ENCODE measurements around the gene CTU2. TPM values are rescaled to one million over a fixed set of nuclear protein-coding genes. Genes with fewer than 3 reads are reported as not detected.

The CTU2 gene
- polyA plus RNA-seq, 6 donors from 2014 or later: 9.8 to 16.8 (median 13.1) TPM

GRCh38 chr16:88672776-88673175 lies 33.5 kb upstream of the CTU2 start:
- Mint-ChIP-seq H3K4me1 (peaks cover 0 to 3% (median 2%) of the 10 kb centered on the region in 3 donors), H3K9me3 (no peaks in the 10 kb centered on the region), H3K27ac (no peak overlapping the region), H3K36me3 (no peaks in the 10 kb centered on the region), H3K4me3 (no peak overlapping the region), H3K27me3 (no peaks in the 10 kb centered on the region)
- no peak for DNase-seq
- ATAC-seq (ENCODE audit: low read depth in 2 of 2): no peak

- Mint-ChIP-seq H3K9me3 (no peaks in the 10 kb centered on the region), H3K4me3 (no peak overlapping the region), H3K36me3 (no peaks in the 10 kb centered on the region), H3K27me3 (no peaks in the 10 kb centered on the region), H3K4me1 (peaks cover 0 to 3% (median 2%) of the 10 kb centered on the region in 3 donors), H3K27ac (no peak overlapping the region)
- no peak for ATAC-seq (ENCODE audit: low read depth in 2 of 2)
- no peak for DNase-seq
These were observed 32.5 kb upstream of the CTU2 start for GRCh38 chr16:88673716-88674379.

- H3K36me3 Mint-ChIP-seq: no peaks in the 10 kb centered on the region
- ATAC-seq (ENCODE audit: low read depth in 2 of 2) (no peak), DNase-seq (no peak)
- peaks cover 10 to 15% (median 12%) of the 10 kb centered on the region in 3 donors for H3K4me1 Mint-ChIP-seq
- no peak overlapping the region for H3K27ac Mint-ChIP-seq
- no peak overlapping the region for H3K4me3 Mint-ChIP-seq
- no peaks in the 10 kb centered on the region for H3K9me3 Mint-ChIP-seq
- no peaks in the 10 kb centered on the region for H3K27me3 Mint-ChIP-seq
These were observed 29.6 kb upstream of the CTU2 start for GRCh38 chr16:88676502-88677242.

- H3K27ac Mint-ChIP-seq: no peak overlapping the region
- H3K4me3 Mint-ChIP-seq: no peak overlapping the region
- peaks cover 20 to 24% (median 23%) of the 10 kb centered on the region in 3 donors for H3K4me1 Mint-ChIP-seq
- DNase-seq (no peak), ATAC-seq (ENCODE audit: low read depth in 2 of 2) (no peak)
- H3K9me3 Mint-ChIP-seq: no peaks in the 10 kb centered on the region
- no peaks in the 10 kb centered on the region for H3K27me3 Mint-ChIP-seq
- H3K36me3 Mint-ChIP-seq: no peaks in the 10 kb centered on the region
These were observed 28.6 kb upstream of the CTU2 start for GRCh38 chr16:88677721-88678120.

- Mint-ChIP-seq H3K27ac (no peak overlapping the region), H3K36me3 (no peaks in the 10 kb centered on the region)
These were observed 27.9 kb upstream of the CTU2 start for GRCh38 chr16:88678224-88678979.

GRCh38 chr16:88680554-88681083 lies 25.7 kb upstream of the CTU2 start:
- Mint-ChIP-seq H3K36me3 (no peaks in the 10 kb centered on the region), H3K9me3 (no peaks in the 10 kb centered on the region), H3K4me3 (peak overlapping the region in 6 of 8 donors; percentile 73 to 95 (median 88)), H3K4me1 (peaks cover 21 to 52% (median 37%) of the 10 kb centered on the region in 3 donors), H3K27me3 (no peaks in the 10 kb centered on the region), H3K27ac (peak overlapping the region in 3 of 6 donors; percentile 76 to 100 (median 92))
- DNase-seq: no peak
- no peak for ATAC-seq (ENCODE audit: low read depth in 2 of 2)

More at GRCh38 chr16:88678224-88678979, 27.9 kb upstream of the CTU2 start:
- ATAC-seq (ENCODE audit: low read depth in 2 of 2): no peak
- DNase-seq: no peak
- Mint-ChIP-seq H3K27me3 (no peaks in the 10 kb centered on the region), H3K4me3 (no peak overlapping the region), H3K9me3 (no peaks in the 10 kb centered on the region), H3K4me1 (peaks cover 20 to 31% (median 23%) of the 10 kb centered on the region in 3 donors)

- no peaks in the 10 kb centered on the region for H3K27me3 Mint-ChIP-seq
- H3K27ac Mint-ChIP-seq: peak overlapping the region in 5 of 6 donors; percentile 91 to 100 (median 98)
- peak overlapping the region; percentile 73 to 95 (median 88) for H3K4me3 Mint-ChIP-seq
- DNase-seq (peak; percentile 33), ATAC-seq (ENCODE audit: low read depth in 2 of 2) (peak; percentile 20 to 24)
- no peaks in the 10 kb centered on the region for H3K9me3 Mint-ChIP-seq
- H3K36me3 Mint-ChIP-seq: no peaks in the 10 kb centered on the region
- peaks cover 21 to 50% (median 37%) of the 10 kb centered on the region in 3 donors for H3K4me1 Mint-ChIP-seq
These were observed 25.1 kb upstream of the CTU2 start for GRCh38 chr16:88681084-88681680.

- Mint-ChIP-seq H3K9me3 (no peaks in the 10 kb centered on the region), H3K27me3 (no peaks in the 10 kb centered on the region), H3K27ac (peak overlapping the region; percentile 91 to 100 (median 98)), H3K4me1 (peaks cover 21 to 50% (median 37%) of the 10 kb centered on the region in 3 donors), H3K4me3 (peak overlapping the region; percentile 73 to 95 (median 88)), H3K36me3 (no peaks in the 10 kb centered on the region)
- ATAC-seq (ENCODE audit: low read depth in 2 of 2): peak; percentile 80 to 83
- peak; percentile 87 for DNase-seq
These were observed 24.4 kb upstream of the CTU2 start for GRCh38 chr16:88681709-88682451.

- peak overlapping the region in 1 of 6 donors; percentile 56 for H3K27ac Mint-ChIP-seq
- DNase-seq (no peak), ATAC-seq (ENCODE audit: low read depth in 2 of 2) (no peak)
- H3K27me3 Mint-ChIP-seq: no peaks in the 10 kb centered on the region
- no peaks in the 10 kb centered on the region for H3K36me3 Mint-ChIP-seq
- peak overlapping the region in 6 of 8 donors; percentile 77 to 92 (median 84) for H3K4me3 Mint-ChIP-seq
- peaks cover 21 to 50% (median 37%) of the 10 kb centered on the region in 3 donors for H3K4me1 Mint-ChIP-seq
- H3K9me3 Mint-ChIP-seq: no peaks in the 10 kb centered on the region
These were observed 21.6 kb upstream of the CTU2 start for GRCh38 chr16:88684569-88685155.

GRCh38 chr16:88685156-88686061 lies 20.9 kb upstream of the CTU2 start:
- H3K27me3 Mint-ChIP-seq: no peaks in the 10 kb centered on the region
- H3K36me3 Mint-ChIP-seq: no peaks in the 10 kb centered on the region
- DNase-seq (peak; percentile 59), ATAC-seq (ENCODE audit: low read depth in 2 of 2) (peak; percentile 10 to 19)
- H3K4me3 Mint-ChIP-seq: peak overlapping the region; percentile 77 to 94 (median 85)
- H3K27ac Mint-ChIP-seq: peak overlapping the region in 1 of 6 donors; percentile 88
- peaks cover 22 to 51% (median 39%) of the 10 kb centered on the region in 3 donors for H3K4me1 Mint-ChIP-seq
- no peaks in the 10 kb centered on the region for H3K9me3 Mint-ChIP-seq

GRCh38 chr16:88686062-88686438 lies 20.3 kb upstream of the CTU2 start:
- Mint-ChIP-seq H3K4me1 (peaks cover 24 to 53% (median 39%) of the 10 kb centered on the region in 3 donors), H3K36me3 (no peaks in the 10 kb centered on the region), H3K9me3 (no peaks in the 10 kb centered on the region), H3K27me3 (no peaks in the 10 kb centered on the region), H3K27ac (peak overlapping the region in 1 of 6 donors; percentile 86), H3K4me3 (peak overlapping the region; percentile 77 to 94 (median 85))
- ATAC-seq (ENCODE audit: low read depth in 2 of 2) (peak; percentile 13 to 15), DNase-seq (no peak)

Measured in naive B cell (primary cell).